Esophagus squamous epithelium (tissue), 5 donors: Measurements from ENCODE around the gene PNPLA2. TPM values are rescaled to one million over a fixed set of nuclear protein-coding genes. Genes with fewer than 3 reads are reported as not detected.
A peak's percentile ranks its signal among the peaks of the same experiment; 100 is the strongest.

Source experiments
- DNase-seq: peaks from one replicate; lab custom pipeline; 2025; lab: John Stamatoyannopoulos, UW
- H3K27ac ChIP-seq, 4 donors: fragments of 200-600 bp; sonication (generic); one replicate each; pipeline ENCODE4 v1.5.1; 2016 to 2019; ENCODE audit warnings: mild to moderate bottlenecking in 1 of 4
- H3K27me3 ChIP-seq, 4 donors: fragments of 200-600 bp; sonication (generic); 1 replicate in 3 of 4; 2 replicates in 1 of 4; pipeline versions ENCODE4 v1.5.1 to v1.6.0; 2017 to 2021; ENCODE audit warnings: antibody characterized with exemption in 1 of 4
- H3K36me3 ChIP-seq, 3 donors: fragments of 200-600 bp; sonication (generic); one replicate each; pipeline ENCODE4 v1.5.1; 2016 to 2019
- H3K4me1 ChIP-seq, 3 donors: fragments of 200-600 bp; sonication (generic); one replicate each; pipeline ENCODE4 v1.5.1; 2017 to 2019
- H3K4me3 ChIP-seq, 4 donors: fragments of 200-600 bp; sonication (generic); 1 replicate in 3 of 4; 2 replicates in 1 of 4; pipeline ENCODE4 v1.5.1; 2016 to 2019; ENCODE audit warnings: mild to moderate bottlenecking in 2 of 4, moderate library complexity in 1 of 4
- H3K9me3 ChIP-seq, 3 donors: fragments of 200-600 bp; sonication (generic); one replicate each; pipeline ENCODE4 v1.5.1; 2016 to 2019
- POLR2A ChIP-seq, 4 donors: fragments of 450-650 bp; IDR thresholded peaks; one replicate each; pipeline ENCODE4 v1.6.1; 2017; ENCODE audit warnings: antibody characterized with exemption in 4 of 4, mild to moderate bottlenecking in 4 of 4, moderate library complexity in 3 of 4
- WGBS, 2 donors: methylation state at CpG; one replicate each; pipeline ENCODE4 v1.1.5; 2018; 5-methylcytosine and 5-hydroxymethylcytosine counted together
- intact Hi-C: fragments of 100-400 bp; cut with DNase I; formaldehyde crosslinking; loops from one replicate; pipeline ENCODE4 v1.15.0; 2022
- total RNA-seq, 4 donors: library from RNA; depleted of rRNA; stranded (reverse); fragments of >200 nt; gene quantifications; one replicate each; pipeline ENCODE4 v1.1.0, GENCODE V29; 2016
- TF ChIP-seq, protein P1 (sequence below), 6 experiments: fragments of 450-650 bp in 4 of 6; fragments of 200-600 bp in 2 of 6; sonication (generic) in 2 of 6; IDR thresholded peaks; one replicate each; pipeline ENCODE4 v1.5.1; 2016 to 2019; ENCODE audit warnings: antibody characterized with exemption in 6 of 6, mild to moderate bottlenecking in 4 of 6, moderate library complexity in 4 of 6
- donor health status: DM: yes; HTN: yes; CAD: no.

PNPLA2 gene
- total RNA-seq, 4 donors from 2014 or later = 14.2 to 42.7 (median 26.0) TPM

- WGBS, 2 donors = 16% methylated on average over 9 of the region's 71 CpGs; no CpG with 5 or more reads in 1 of the 2 donors
- H3K4me1 ChIP-seq = peaks cover 30 to 73% (median 46%) of the 10 kb centered on the region in 3 donors
These were observed 30.6 kb downstream of the PNPLA2 start for GRCh38 chr11:849104-849824.

DNA sequence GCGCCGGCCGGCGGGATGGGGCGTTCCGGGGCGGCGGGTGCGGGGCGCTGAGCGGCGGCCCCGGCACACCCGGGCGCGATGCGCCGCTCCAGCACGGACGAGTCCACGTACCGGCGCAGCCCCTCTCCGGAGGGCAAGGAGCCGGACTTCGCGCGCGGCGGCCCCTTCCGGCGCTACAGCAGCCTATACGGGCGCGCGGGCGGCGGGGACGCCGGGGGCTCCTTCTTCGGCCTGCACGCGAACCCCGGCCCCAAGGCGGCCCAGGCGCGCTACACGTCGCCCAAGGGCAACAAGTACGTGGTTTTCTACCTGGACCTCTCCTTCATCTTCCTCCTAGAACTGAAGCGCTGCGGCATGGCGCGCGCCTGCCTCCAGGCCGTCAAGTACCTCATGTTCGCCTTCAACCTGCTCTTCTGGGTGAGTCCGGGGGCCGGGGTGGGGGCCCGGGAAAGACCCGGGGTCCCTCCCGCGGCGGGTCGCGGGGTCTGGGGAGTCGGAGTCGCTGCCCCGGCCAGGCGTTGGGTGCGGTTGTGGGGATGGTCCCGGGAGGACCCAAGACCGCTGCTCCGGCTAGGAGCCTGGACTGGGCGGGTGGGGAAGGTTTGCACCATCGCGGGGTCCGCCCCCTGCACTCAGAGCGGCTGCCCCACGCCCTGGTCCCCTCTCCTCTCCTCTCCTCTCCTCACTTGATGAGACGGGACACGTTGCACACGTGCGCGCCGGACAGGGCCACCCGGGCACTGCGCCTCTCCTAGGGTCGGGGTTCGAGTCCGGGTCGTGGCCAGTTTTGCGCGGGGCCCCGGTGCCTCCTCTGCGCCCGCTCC is 31.4 kb downstream of the PNPLA2 start:
- Histone ChIP-seq H3K27me3 (peaks cover 0 to 37% (median 3%) of the 10 kb centered on the region in 4 donors), H3K4me1 (peaks cover 22 to 64% (median 39%) of the 10 kb centered on the region in 3 donors), H3K4me3 (peak overlapping the region in 3 of 4 donors; percentile 35 to 62 (median 46)), H3K36me3 (no peaks in the 10 kb centered on the region), H3K9me3 (no peaks in the 10 kb centered on the region), H3K27ac (peak overlapping the region in 1 of 4 donors; percentile 13)
- WGBS, 2 donors = 30% methylated on average over 2 of the region's 97 CpGs; no CpG with 5 or more reads in 1 of the 2 donors
- TF ChIP-seq, protein P1, sequence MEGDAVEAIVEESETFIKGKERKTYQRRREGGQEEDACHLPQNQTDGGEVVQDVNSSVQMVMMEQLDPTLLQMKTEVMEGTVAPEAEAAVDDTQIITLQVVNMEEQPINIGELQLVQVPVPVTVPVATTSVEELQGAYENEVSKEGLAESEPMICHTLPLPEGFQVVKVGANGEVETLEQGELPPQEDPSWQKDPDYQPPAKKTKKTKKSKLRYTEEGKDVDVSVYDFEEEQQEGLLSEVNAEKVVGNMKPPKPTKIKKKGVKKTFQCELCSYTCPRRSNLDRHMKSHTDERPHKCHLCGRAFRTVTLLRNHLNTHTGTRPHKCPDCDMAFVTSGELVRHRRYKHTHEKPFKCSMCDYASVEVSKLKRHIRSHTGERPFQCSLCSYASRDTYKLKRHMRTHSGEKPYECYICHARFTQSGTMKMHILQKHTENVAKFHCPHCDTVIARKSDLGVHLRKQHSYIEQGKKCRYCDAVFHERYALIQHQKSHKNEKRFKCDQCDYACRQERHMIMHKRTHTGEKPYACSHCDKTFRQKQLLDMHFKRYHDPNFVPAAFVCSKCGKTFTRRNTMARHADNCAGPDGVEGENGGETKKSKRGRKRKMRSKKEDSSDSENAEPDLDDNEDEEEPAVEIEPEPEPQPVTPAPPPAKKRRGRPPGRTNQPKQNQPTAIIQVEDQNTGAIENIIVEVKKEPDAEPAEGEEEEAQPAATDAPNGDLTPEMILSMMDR (IDR thresholded peaks at IDR 0.05) = no peak
- TF ChIP-seq POLR2A (IDR thresholded peaks at IDR 0.05) = no peak
- intact Hi-C loops = loop anchor here (5.0 kb wide), 1 partner anchor 202 kb away; no protein-coding TSS in a partner anchor
- DNase-seq = no peak

More at GRCh38 chr11:849104-849824, 30.6 kb downstream of the PNPLA2 start:
- no peaks in the 10 kb centered on the region for H3K36me3 ChIP-seq
- intact Hi-C loops = loop anchor here (5.0 kb wide), 1 partner anchor 203 kb away; no protein-coding TSS in a partner anchor
- peak overlapping the region in 3 of 4 donors; percentile 35 to 62 (median 46) for H3K4me3 ChIP-seq
- TF ChIP-seq, protein P1 (IDR thresholded peaks at IDR 0.05) = no peak
- TF ChIP-seq POLR2A (IDR thresholded peaks at IDR 0.05) = no peak
- H3K27ac ChIP-seq = no peak overlapping the region
- peaks cover 0 to 37% (median 3%) of the 10 kb centered on the region in 4 donors for H3K27me3 ChIP-seq
- no peak for DNase-seq
- H3K9me3 ChIP-seq = no peaks in the 10 kb centered on the region

GRCh38 chr11:850775-851763 is 32.4 kb downstream of the PNPLA2 start:
- Histone ChIP-seq H3K27ac (no peak overlapping the region), H3K4me1 (peaks cover 22 to 56% (median 30%) of the 10 kb centered on the region in 3 donors), H3K27me3 (peaks cover 0 to 37% (median 3%) of the 10 kb centered on the region in 4 donors), H3K36me3 (no peaks in the 10 kb centered on the region), H3K4me3 (no peak overlapping the region), H3K9me3 (no peaks in the 10 kb centered on the region)
- WGBS, 2 donors = no CpG with 5 or more reads among the region's 28 CpGs
- TF ChIP-seq, protein P1 (IDR thresholded peaks at IDR 0.05) = no peak
- no peak for TF ChIP-seq POLR2A (IDR thresholded peaks at IDR 0.05)
- intact Hi-C loops = no loop called here
- no peak for DNase-seq

DNA sequence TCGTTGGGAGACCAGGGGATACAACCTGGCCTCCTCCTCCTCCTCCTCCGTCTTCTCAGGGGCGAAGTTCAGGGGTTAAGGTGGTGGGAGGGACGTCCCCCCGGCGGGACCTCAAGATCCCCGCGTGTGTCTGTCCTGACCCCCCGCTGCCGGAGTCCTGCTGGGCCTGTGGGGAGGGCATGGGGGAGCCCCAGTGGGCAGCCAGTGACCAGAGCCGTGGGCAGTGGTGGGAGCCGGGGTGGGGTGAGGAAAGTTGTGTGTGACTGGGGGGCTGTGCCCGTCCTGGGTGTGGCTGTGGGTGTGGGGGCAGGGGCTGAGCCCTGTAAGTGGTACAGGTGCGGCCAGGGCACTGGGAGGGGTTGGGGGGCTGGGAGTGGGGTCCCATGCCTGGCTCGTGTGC is 34.0 kb downstream of the PNPLA2 start:
- H3K27ac ChIP-seq = no peak overlapping the region

More for the DNA sequence above, 34.0 kb downstream of the PNPLA2 start:
- WGBS, 2 donors = 85 to 100% methylated on average over 2 to 12 of the region's 15 CpGs
- peaks cover 19 to 50% (median 22%) of the 10 kb centered on the region in 3 donors for H3K4me1 ChIP-seq
- H3K27me3 ChIP-seq = peaks cover 0 to 33% (median 3%) of the 10 kb centered on the region in 4 donors
- no peak overlapping the region for H3K4me3 ChIP-seq
- no peaks in the 10 kb centered on the region for H3K9me3 ChIP-seq
- no peak for DNase-seq
- TF ChIP-seq POLR2A (IDR thresholded peaks at IDR 0.05) = no peak
- TF ChIP-seq, protein P1 (IDR thresholded peaks at IDR 0.05) = no peak
- intact Hi-C loops = no loop called here
- no peaks in the 10 kb centered on the region for H3K36me3 ChIP-seq
